Left ventricle myocardium inferior (tissue), 1 donor: ENCODE data around the gene PLA2G4F. TPM values are rescaled to one million over a fixed set of nuclear protein-coding genes. Genes with fewer than 3 reads are reported as not detected.
"Not testable (repeated sequence)": the region's sequence is repeated elsewhere in the genome, so short reads cannot be mapped to it uniquely, and the experiment has no call there.

Experiments used
- DNase-seq: peaks from one replicate; pipeline ENCODE4 v3.0.0-alpha.2; 2020
- H3K27ac ChIP-seq: fragments of 200-600 bp; replicated peaks from 2 replicates; pipeline ENCODE4 v1.8.0; 2021
- H3K27me3 ChIP-seq: fragments of 200-600 bp; 2 replicates; pipeline ENCODE4 v1.8.0; 2021; ENCODE audit warnings: low read depth
- H3K36me3 ChIP-seq: fragments of 200-600 bp; 2 replicates; pipeline ENCODE4 v1.8.0; 2021
- H3K4me1 ChIP-seq: fragments of 200-600 bp; 2 replicates; pipeline ENCODE4 v1.8.0; 2021
- H3K4me3 ChIP-seq: fragments of 200-600 bp; 2 replicates; pipeline ENCODE4 v1.8.0; 2021; ENCODE audit warnings: mild to moderate bottlenecking, moderate library complexity
- H3K9me3 ChIP-seq: fragments of 200-600 bp; replicated peaks from 2 replicates; pipeline ENCODE4 v1.8.0; 2021
- intact Hi-C: fragments of 100-400 bp; cut with micrococcal nuclease; formaldehyde crosslinking; loops from one replicate; pipeline ENCODE4 v1.11.0; 2022
- total RNA-seq: library from RNA; stranded (reverse); fragmentation: NEBNext Ultra II Directional; extraction: Animal tissue kit (Norgen Biotek cat#: 25700); gene quantifications from one replicate; pipeline ENCODE4 v1.2.1, GENCODE V29; 2021
- TF ChIP-seq, protein P1 (sequence below): fragments of 200-600 bp; IDR thresholded peaks from 2 replicates; pipeline ENCODE4 v1.8.0; 2021; ENCODE audit warnings: antibody characterized with exemption, mild to moderate bottlenecking, borderline replicate concordance
- donor health status: DM: no; HTN: yes; CAD: no; lungs with severe emphysema.

PLA2G4F gene
- total RNA-seq, 1 donor from 2014 or later = 2.1 TPM

DNA sequence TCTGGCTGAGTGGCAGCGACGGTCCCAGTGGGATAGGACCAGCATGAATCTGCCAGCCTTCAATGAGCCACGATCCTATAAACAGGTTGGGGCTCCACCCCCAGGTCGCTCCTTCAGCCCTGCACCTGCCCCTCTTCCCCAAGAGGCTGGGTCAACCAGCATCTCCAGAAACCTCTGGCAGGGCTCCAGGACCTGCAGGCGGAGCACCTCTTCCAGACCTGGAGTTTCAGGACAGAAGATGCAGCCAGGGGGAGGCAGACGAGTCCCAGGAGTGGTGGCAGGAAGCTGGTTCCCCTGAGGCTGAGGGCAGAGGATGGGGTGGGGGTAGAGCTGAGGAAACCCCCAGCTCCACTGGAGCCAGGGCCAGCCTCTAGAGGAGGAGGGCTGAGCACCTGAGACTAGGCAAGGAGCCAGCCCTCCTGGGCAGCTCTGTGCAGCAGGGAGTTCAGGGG is 61.9 kb downstream of the PLA2G4F start, which contains the start of gene PLA2G4D:
TSS of gene PLA2G4D (minus strand) at position 51 of the 452 bp plus-strand sequence. CDS start 103 bp downstream, outside the sequence.
- intact Hi-C loops = no loop called here
- Histone ChIP-seq H3K27me3 (peaks cover under 1% of the 10 kb centered on the region), H3K4me1 (peaks cover 10% of the 10 kb centered on the region), H3K27ac (no peak within 1 kb of the TSS), H3K9me3 (no peaks in the 10 kb centered on the region), H3K4me3 (no peak within 1 kb of the TSS), H3K36me3 (no peaks in the 10 kb centered on the region)
- TF ChIP-seq, protein P1, sequence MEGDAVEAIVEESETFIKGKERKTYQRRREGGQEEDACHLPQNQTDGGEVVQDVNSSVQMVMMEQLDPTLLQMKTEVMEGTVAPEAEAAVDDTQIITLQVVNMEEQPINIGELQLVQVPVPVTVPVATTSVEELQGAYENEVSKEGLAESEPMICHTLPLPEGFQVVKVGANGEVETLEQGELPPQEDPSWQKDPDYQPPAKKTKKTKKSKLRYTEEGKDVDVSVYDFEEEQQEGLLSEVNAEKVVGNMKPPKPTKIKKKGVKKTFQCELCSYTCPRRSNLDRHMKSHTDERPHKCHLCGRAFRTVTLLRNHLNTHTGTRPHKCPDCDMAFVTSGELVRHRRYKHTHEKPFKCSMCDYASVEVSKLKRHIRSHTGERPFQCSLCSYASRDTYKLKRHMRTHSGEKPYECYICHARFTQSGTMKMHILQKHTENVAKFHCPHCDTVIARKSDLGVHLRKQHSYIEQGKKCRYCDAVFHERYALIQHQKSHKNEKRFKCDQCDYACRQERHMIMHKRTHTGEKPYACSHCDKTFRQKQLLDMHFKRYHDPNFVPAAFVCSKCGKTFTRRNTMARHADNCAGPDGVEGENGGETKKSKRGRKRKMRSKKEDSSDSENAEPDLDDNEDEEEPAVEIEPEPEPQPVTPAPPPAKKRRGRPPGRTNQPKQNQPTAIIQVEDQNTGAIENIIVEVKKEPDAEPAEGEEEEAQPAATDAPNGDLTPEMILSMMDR = no peak
- no peak for DNase-seq

DNA sequence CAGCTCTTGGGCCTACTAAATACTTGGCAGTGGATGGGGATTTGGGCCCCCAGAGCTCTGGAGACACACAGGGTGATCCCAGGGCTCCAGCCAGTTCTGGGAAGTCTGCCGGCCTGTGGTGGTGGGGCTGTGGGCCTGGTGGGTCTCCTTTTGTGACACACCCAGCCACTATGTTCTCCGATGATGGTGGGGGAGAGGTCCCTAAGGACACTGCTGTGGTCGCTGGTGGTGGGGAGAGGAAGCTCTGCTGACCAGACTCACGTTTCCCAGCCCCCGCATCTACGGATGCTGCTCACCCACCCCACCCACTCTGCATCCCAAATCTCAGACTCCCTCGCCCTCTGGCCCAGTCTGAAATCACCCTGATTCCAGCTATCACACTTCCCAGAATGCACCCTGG is 62.5 kb downstream of the PLA2G4F start:
- Histone ChIP-seq H3K4me1 (peaks cover 16% of the 10 kb centered on the region), H3K27ac (no peak overlapping the region), H3K4me3 (no peak overlapping the region), H3K27me3 (peaks cover 6% of the 10 kb centered on the region), H3K36me3 (no peaks in the 10 kb centered on the region), H3K9me3 (no peaks in the 10 kb centered on the region)
- intact Hi-C loops = no loop called here
- TF ChIP-seq, protein P1 = no peak
- DNase-seq = no peak

DNA sequence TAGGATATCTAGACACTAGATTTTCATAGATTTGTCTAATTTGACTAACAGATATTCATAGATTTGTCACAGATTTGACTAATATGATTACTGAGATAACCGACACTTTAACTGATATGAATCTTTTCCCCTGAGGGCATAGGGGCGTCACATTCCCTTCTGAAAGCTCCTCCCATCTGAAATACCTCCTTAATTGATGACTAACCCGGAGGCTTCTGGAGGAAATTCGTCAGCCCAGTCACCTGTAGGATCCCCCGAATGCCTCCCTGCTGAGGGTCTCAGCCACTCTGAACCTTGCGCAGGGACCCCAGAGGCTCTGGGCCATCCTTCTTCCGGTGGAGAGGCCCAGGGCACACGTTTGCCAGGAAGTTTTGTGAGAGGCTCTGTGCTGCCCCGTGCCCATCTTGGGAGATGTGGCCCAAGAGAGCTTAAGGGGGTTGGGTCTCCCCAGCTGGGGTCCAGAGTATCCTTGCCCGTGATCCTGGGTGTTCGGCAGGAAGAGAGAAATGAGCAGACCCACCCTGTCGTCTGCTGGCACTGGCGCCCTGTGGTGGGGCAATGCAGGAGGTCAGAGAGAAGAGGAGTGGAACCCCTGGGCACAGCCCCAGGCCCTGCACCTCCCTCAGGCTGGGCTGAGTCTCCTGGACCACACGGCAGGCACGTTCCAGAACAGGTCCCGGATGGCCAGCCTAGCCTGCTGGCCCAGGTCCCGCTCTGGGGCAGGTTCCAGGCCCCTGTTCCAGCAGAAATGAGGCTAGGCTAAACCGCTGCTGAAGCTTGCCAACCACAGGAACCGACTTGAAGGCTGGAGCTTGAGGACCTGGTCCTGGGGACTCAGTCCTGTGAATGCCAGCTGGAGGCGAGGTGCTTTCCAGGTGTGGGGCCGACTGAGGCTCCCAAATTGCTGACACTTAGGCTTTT is 63.8 kb downstream of the PLA2G4F start:
- H3K27ac ChIP-seq = no peak overlapping the region
- peaks cover 13% of the 10 kb centered on the region for H3K27me3 ChIP-seq
- intact Hi-C loops = no loop called here
- H3K4me1 ChIP-seq = peaks cover 19% of the 10 kb centered on the region
- DNase-seq = peak; percentile 57
- H3K9me3 ChIP-seq = no peaks in the 10 kb centered on the region
- H3K4me3 ChIP-seq = no peak overlapping the region
- TF ChIP-seq, protein P1 = no peak
- H3K36me3 ChIP-seq = no peaks in the 10 kb centered on the region

DNA sequence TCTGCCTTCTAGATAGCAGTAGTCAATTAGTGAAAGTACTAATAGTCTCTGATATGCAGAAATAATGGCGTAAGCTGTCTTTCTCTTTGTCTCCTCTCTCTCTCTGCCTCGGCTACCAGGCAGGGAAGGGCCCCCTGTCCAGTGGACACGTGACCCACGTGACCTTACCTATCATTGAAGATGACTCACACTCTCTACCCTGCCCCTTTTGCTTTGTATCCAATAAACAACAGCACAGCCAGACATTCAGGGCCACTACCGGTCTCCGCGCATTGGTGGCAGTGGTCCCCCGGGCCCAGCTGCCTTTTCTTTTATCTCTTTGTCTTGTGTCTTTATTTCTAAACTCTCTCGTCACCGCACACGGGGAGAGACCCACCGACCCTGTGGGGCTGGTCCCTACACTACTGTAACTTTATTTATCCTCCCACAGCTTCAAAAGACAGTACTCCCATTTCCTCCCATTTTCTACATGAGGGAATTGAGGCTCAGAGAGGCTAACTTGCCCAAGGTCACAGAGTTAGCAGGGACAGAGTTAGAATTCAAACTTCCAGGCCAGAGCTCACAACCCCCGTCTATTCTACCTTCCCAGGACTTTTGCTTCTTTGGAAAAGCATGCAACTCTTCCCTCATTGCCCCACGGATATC is 64.6 kb downstream of the PLA2G4F start:
- H3K27ac ChIP-seq, H3K36me3 ChIP-seq, DNase-seq, H3K9me3 ChIP-seq, intact Hi-C loops, H3K4me3 ChIP-seq: not testable (repeated sequence)
- peaks cover 17% of the 10 kb centered on the region for H3K27me3 ChIP-seq
- peaks cover 19% of the 10 kb centered on the region for H3K4me1 ChIP-seq

DNA sequence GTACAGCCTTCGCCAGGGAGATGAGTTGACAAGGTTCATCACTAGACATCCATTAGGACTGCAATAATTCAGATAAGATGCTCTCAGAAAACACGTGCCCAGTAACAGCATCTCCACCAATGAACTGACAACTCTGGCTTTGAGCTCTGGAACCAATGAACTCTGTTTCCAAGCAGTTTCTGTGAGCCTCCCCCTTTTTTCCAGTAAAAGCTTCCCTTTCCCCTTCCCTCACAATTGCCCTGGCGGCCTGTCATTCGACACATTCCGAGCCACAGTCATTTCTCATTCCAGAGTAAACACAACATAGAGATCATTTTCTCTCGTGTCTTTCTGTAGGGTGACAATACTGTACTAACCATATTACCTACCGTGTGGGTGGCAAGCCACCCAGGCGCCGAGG is 65.7 kb downstream of the PLA2G4F start:
- DNase-seq = no peak
- intact Hi-C loops = no loop called here
- peaks cover 17% of the 10 kb centered on the region for H3K27me3 ChIP-seq

More for the DNA sequence above, 65.7 kb downstream of the PLA2G4F start:
- Histone ChIP-seq H3K9me3 (no peaks in the 10 kb centered on the region), H3K36me3 (no peaks in the 10 kb centered on the region), H3K4me3 (no peak overlapping the region), H3K4me1 (peaks cover 19% of the 10 kb centered on the region), H3K27ac (no peak overlapping the region)
- TF ChIP-seq, protein P1 = no peak
